ENCODE results near the gene ODAD3. TPM values are rescaled to one million over a fixed set of nuclear protein-coding genes. Genes with fewer than 3 reads are reported as not detected.

Gene ODAD3
- total and polyA plus RNA-seq, 2 of the 13 experiments (the other 11 are each of a cell fraction or from before 2014, with no cell fraction given), result 0.04 to 0.08 TPM

DNA sequence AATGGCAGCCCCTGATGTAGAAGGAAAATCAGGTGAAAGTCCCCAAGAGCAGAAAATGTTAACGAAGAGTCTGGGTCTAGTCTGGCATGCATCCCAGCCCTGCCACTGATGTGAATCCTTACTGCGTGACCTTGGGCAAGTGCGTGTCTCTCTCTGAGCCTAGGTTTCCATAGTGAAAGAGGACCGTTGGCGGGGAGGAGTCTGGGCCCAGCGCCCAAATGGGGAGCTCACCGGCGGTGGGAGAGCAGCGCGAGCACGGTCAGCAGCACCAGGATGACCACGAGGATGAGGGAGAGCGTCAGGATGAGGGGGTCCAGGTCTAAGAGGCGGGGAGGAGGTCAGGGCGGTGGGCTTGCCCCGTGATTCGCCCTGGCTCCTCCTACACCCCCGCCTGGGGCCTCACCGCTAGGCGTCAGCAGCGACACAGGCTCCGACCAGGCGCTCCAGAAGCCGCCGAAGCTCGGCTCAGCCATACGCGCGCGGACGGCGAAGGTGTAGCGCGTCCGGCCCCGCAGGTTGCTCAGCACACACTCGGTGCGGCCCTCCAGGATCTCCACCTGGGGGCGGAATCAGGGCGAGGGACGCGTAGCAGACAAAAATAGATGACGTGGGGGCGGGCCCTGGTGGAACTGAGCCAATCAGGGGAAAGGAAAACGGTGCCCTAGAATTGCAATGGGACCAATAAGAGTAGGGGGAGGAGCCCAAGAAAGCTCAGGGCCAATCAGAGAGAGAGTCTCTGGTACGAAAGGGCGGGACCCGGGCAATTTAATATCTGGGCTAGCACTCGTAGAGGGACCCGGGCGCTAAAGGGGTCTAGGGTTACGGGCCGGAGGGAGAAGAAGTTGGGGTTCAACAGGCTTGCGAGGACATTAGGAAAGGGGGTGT lies 54.0 kb downstream of the ODAD3 start (continued):
- TF ChIP-seq, protein P1, sequence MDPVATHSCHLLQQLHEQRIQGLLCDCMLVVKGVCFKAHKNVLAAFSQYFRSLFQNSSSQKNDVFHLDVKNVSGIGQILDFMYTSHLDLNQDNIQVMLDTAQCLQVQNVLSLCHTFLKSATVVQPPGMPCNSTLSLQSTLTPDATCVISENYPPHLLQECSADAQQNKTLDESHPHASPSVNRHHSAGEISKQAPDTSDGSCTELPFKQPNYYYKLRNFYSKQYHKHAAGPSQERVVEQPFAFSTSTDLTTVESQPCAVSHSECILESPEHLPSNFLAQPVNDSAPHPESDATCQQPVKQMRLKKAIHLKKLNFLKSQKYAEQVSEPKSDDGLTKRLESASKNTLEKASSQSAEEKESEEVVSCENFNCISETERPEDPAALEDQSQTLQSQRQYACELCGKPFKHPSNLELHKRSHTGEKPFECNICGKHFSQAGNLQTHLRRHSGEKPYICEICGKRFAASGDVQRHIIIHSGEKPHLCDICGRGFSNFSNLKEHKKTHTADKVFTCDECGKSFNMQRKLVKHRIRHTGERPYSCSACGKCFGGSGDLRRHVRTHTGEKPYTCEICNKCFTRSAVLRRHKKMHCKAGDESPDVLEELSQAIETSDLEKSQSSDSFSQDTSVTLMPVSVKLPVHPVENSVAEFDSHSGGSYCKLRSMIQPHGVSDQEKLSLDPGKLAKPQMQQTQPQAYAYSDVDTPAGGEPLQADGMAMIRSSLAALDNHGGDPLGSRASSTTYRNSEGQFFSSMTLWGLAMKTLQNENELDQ (CRISPR knock-in tag; IDR thresholded peaks at IDR 0.05; ENCODE audit: borderline replicate concordance), result no peak
- TF ChIP-seq ZNF569 (CRISPR knock-in tag; IDR thresholded peaks at IDR 0.05; ENCODE audit: borderline replicate concordance) (no peak), LRRFIP1 (CRISPR knock-in tag; conservative IDR thresholded peaks at IDR 0.05) (no peak), SMARCE1 (IDR thresholded peaks at IDR 0.05; ENCODE audit: borderline replicate concordance) (no peak), ZFP37 (CRISPR knock-in tag; IDR thresholded peaks at IDR 0.05; ENCODE audit: borderline replicate concordance) (no peak), NRL (CRISPR knock-in tag; IDR thresholded peaks at IDR 0.05; ENCODE audit: borderline replicate concordance) (no peak), ZNF17 (CRISPR knock-in tag; IDR thresholded peaks at IDR 0.05) (no peak), SALL2 (CRISPR knock-in tag; IDR thresholded peaks at IDR 0.05) (no peak), ZNF451 (CRISPR knock-in tag; IDR thresholded peaks at IDR 0.05) (0 out of 2 replicates have a peak, but pooled peaks have one; percentile 54), ERF (CRISPR knock-in tag; IDR thresholded peaks at IDR 0.05) (peak; percentile 79), ZNF570 (CRISPR knock-in tag; IDR thresholded peaks at IDR 0.05; ENCODE audit: borderline replicate concordance) (no peak), ZKSCAN1 (IDR thresholded peaks at IDR 0.05; ENCODE audit: low read length) (no peak), JUNB (CRISPR knock-in tag; IDR thresholded peaks at IDR 0.05; ENCODE audit: borderline replicate concordance) (no peak), SMC3 (IDR thresholded peaks at IDR 0.05; ENCODE audit: low read length) (peak; percentile 27; the same call in 1 of the 2 replicates), ZNF12 (CRISPR knock-in tag; IDR thresholded peaks at IDR 0.05) (0 out of 2 replicates have a peak, but pooled peaks have one; percentile 47), CEBPZ (IDR thresholded peaks at IDR 0.05; ENCODE audit: low read length) (peak; percentile 50; the same call in 1 of the 2 replicates), NR2F1 (CRISPR knock-in tag; IDR thresholded peaks at IDR 0.05) (no peak), ZNF879 (CRISPR knock-in tag; IDR thresholded peaks at IDR 0.05) (no peak), ZNF841 (CRISPR knock-in tag; IDR thresholded peaks at IDR 0.05; ENCODE audit: borderline replicate concordance) (no peak), BCL6 (CRISPR knock-in tag; IDR thresholded peaks at IDR 0.05) (peak; percentile 50; the same call in 1 of the 2 replicates), CAMTA2 (CRISPR knock-in tag; IDR thresholded peaks at IDR 0.05; ENCODE audit: borderline replicate concordance) (0 out of 2 replicates have a peak, but pooled peaks have one; percentile 10), AKAP8 (CRISPR knock-in tag; IDR thresholded peaks at IDR 0.05) (peak; percentile 79; the same call in 1 of the 2 replicates)
